Limb (tissue), 2 donors: ENCODE results near the gene TRAF3IP1.
"Not testable (repeated sequence)": the region's sequence is repeated elsewhere in the genome, so short reads cannot be mapped to it uniquely, and the experiment has no call there.

Experiments
- DNase-seq, 2 donors: peaks; one replicate each; pipeline ENCODE4 v3.0.0-alpha.2; 2016; ENCODE audit errors: extremely low spot score in 2 of 2

The TRAF3IP1 gene

DNA sequence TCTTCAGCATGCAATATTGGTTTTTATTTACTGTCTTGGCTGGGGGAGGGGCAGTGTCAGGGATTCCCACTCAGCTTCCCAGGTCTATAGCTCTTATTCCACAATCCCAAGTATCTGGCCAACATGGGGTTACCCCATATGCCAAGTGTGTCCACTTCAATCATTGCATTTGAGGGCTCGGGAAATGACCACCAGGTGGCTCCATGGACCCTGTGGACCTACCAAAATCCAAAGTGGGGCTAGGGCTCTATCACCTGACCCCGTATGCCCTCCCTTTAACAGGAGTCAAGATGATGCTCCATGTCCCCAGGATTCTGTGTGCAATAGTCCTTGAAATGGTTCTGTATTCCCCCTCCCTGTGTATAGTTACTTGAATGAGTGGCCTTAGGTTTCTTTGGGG lies 12.1 kb upstream of the TRAF3IP1 start:
- no peak for DNase-seq

DNA sequence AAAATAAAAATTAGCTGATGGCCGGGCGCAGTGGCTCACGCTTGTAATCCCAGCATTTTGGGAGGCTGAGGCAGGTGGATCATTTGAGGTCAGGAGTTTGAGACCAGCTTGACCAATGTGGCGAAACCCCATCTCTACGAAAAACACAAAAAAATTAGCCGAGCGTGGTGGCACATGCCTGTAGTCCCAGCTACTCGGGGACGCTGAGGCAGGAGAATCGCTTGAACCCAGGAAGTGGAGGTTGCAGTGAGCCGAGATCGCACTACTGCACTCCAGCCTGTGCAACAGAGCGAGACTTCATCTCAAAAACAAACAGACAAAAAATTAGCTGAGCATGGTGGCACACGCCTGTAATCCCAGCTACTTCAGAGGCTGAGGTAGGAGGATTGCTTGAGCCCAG lies 9.6 kb upstream of the TRAF3IP1 start:
- DNase-seq = not testable (repeated sequence)

DNA sequence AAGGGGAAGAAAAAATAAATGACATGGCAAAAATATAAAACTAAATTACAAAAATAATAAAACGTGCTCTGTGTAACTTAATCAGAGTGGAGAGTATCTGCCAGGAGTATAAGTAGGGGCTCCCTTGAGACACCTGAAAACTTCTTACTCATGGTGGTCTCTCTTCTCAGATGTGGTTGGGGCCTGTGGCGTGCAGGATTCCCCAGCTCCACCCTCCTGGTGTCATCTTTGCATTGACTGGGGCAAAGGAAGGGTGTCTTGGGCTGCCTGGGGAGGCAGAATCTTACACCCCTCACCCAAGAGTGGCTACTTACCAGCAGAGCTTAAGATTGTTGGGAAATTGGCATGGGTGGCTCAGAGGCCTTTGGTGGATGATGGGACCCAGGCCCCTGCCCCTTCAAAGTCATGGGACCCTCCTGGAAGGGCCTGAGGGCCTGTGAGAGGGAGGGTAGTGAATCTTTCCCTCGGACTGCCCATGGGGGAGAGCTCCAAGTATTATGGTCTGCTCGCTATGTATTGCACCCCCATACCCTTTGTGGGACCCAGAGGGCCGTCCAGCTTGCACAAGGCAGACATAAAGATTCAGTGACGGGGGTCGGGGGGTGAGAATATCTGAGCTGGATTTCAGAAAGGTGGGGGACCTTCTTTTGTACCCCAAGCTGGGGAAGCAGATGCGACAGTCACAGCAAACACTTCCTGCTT lies 6.9 kb upstream of the TRAF3IP1 start:
- no peak for DNase-seq

DNA sequence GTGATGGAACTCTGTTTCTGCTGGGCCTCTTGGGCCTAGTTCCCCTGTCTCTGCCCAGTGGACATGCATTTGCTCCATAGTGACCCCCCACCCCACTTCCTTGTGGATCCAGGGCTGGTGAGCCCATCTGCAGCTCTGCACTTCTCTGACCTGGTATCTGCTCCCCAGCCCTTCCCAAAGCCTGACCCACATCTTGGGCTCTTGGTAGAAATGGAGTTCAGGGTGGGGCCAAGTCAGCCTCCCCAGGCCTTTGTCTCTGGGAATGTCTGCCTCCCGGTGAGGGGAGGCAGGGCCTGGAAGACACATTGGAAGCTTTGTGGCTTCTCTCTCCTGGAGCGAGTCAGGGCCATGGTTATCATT lies 6.3 kb upstream of the TRAF3IP1 start:
- no peak for DNase-seq

DNA sequence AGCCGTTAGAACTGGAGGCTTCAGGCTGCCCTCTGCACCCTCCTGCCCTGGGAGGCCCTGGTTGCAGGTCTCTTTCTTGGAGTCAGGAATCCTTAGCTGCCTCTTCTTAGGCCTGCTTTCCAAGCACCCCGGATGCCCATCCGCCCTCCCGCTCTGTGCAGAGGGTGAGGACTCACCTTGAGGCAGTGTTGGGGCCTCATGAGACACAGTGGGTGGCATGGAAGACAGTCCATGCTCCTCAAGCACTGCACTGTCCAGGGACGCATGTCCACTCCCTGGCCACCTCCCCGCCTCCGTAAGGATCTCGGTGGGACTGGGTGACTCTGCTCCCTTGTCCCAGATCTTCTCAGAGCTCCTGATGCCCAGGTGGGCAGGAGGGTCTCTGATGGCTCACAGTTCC lies 5.7 kb upstream of the TRAF3IP1 start:
- no peak for DNase-seq

DNA sequence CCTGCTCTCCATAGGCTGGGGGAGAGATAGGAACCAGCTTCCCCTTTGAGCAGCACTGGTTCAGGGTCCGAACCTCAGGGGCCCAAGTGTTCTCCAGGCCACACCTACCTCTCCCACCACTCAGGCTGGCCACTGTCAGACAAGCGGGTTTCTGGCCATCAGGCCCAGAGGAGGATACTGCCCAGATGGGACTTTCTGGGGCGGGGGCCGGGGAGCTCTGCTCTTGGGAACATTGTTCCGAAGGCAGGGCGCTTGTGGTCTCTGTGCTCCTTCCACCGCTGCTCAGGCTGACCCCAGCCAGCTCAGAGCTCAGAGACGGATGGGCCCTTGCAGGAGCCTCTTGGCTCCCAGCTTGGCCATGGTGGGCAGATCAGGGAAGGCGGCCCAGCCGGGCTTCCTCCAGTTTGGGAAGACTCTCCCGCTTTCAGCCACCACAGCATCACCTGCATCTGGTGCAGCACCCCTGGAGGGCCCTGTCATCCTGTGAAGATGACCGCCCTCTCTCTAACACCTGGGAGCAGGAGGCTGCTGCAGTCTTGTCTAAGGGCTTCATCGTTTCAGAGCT lies 5.2 kb upstream of the TRAF3IP1 start:
- DNase-seq = no peak

DNA sequence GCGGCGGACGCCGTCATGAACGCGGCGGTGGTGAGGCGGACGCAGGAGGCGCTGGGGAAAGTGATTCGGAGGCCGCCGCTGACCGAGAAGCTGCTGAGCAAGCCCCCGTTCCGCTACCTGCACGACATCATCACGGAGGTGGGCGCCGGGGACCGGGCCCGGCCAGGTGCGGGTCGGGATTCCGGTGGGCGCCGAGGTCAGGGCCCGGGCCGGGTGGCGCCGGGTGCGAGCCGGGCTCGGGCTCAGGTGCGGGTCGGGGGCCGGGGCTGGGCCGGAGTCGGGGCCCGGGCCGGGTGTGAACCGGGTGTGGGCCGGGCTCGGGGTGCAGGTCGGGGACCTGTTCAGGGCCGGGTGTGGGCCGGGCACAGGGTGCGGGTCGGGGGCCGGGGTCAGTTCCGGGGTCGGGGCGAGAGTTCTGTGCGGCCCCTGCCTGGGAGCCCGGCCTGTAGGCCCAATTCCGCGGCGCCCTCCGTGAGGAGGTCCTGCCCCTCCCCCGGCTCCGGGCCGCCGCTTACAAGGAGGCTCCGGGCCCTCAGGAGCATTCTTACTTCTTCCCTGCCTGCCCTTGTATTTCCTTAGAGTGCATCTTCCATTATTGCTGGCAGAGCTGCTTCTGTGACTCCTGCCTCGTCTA lies 447 bp downstream of the TRAF3IP1 start:
- no peak for DNase-seq

DNA sequence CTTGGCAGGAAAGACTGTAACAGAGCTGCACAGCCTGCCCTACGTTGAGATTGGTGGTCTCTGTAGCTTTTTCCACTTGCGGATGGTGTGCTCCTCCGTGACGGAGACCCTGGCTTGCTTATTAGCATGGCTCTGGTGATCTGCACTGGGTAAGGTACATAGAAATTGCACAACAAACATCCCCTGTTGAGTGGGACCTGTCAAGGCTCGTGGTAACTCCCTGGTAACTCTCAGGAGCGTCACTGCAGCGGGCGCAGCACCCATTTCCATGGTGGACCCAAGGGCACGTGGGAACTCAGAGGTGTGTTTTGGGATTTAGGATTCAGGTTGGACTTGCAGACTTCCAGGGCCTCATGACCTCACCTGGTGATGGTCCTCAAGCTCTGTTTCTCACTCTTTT lies 1.1 kb downstream of the TRAF3IP1 start:
- DNase-seq = no peak

DNA sequence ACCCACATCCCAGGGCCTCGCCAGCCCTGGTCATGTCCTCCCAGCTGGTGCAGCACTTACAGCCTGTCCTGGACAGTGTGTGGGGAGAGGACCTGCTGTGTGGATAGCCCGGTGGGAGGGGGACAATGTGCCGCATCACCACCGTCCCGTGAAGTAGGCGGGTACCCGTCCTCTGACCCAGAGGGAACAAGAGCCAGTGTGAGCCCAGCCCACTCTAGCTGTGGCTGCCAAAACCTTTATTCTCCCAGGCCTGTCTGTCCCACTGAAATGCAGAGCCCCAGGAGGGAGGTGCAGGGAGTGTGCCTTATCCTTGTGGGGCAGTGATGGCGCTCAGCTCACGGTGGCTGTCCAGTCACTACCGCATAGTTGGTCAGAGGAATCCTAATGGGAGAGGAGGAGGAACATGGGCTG lies 1.7 kb downstream of the TRAF3IP1 start:
- no peak for DNase-seq

DNA sequence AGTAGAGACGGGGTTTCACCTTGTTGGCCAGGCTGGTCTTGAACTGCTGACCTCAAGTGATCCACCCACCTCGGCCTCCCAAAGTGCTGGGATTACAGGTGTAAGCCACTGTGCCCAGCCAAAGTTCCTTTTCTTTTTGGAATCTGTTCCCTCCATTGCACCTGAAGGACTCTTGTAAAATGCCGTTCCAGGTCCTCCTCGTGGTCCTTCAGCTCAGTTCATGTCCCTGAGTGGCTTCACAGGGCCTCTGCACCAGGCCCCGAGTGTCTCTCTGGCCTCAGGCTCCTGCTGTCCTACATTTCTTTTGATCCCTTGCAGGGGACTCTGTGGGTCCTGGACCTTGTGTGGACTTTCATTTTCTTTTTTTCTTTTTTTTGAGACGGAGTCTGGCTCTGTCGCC lies 3.9 kb downstream of the TRAF3IP1 start:
- not testable (repeated sequence) for DNase-seq

DNA sequence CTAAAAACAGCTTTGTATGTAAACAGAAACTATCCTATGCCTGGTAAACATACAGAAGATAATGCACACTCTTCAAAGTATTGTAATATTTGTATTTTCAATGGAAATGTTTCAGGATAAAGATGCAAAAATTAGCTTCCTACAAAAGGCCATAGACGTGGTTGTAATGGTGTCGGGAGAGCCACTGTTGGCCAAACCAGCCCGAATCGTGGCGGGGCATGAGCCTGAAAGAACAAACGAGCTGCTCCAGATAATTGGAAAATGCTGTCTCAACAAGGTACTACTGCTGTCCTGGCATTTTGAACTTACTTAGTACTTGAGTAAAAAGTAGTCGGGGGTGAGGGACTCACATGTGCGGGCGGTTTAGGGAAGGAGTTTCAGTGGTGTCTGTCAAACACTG lies 5.4 kb downstream of the TRAF3IP1 start:
- no peak for DNase-seq

DNA sequence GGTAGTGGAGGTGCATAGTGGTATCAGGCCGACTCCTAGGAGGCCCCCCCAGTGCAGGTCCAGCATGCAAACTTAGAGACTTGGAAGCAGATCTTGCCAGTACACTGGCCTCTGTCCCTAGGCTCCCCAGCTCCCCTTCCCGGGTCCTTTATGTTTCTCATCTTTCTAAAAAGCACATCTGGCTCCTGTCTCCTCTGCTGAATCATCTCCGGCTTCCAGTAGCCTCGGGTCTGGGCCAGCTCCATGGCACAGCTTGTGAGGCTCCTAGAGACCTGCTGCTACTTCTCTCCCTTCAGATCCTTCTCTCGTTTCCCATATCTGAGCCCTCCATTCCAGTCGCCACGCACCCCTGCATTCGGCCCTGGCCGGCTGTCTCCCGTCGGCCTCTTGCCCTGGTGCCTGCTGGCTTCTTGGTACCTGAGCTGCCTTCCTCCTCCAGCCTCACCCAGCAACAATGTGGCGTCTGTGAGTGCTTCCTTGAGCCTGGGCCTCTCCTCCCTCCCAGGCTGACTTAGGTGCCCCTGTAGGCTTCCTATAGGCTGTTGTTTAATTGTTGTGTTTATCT lies 6.6 kb downstream of the TRAF3IP1 start:
- DNase-seq = no peak

DNA sequence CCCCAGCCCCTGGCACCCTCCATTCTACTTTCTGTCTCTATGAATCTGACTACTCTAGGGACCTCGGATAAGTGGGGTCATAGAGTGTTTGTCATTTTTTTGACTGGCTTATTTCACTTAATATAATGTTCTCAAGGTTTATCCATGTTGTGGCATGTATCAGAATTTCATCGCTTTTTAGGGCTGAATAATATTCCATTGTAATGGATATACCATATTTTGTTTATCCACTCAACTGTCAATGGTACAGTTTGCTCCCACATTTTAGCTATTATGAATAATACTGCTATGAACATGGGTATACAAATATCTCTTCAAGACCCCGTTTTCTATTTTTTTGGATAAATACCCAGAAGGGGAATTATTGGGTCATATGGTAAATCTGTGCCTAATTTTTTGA lies 7.4 kb downstream of the TRAF3IP1 start:
- no peak for DNase-seq

DNA sequence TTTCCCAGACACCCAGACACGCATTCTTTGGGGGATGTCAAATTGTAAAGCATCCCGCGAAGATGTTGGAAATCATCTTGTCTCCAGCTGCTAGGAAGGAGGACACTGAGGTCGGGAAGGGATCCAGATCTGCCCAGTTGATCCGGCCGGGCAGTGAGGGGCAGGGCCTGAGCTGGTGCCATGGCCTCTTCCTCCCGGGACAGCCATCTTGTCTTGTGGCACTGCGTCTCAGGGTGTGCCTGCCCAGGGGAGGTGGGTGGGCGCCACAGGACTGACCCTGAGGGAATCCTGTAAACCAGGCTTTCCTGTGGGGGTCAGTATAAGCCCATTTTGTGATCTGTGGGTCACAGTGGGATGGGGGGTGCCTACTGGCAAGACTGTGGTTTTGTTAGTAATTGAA lies 10.1 kb downstream of the TRAF3IP1 start:
- no peak for DNase-seq

DNA sequence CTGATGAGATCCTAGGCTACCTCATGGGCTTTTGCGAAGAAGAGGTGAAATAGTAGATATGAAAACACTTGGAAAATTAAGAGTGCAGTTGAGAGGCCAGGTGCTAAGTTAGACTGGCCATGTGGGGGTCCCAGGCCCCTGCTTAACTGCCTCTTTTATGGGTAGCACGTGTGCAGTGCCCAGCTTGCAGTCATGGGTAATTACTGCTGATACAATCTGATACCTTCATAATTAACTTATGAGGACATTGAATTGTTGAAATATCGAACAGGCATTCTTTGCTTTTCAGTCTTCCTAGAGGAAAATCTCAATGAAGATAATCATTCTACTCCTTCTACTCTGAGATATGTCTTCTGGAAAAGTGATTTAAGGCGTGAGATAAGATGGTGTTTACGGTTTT lies 11.6 kb downstream of the TRAF3IP1 start:
- no peak for DNase-seq

DNA sequence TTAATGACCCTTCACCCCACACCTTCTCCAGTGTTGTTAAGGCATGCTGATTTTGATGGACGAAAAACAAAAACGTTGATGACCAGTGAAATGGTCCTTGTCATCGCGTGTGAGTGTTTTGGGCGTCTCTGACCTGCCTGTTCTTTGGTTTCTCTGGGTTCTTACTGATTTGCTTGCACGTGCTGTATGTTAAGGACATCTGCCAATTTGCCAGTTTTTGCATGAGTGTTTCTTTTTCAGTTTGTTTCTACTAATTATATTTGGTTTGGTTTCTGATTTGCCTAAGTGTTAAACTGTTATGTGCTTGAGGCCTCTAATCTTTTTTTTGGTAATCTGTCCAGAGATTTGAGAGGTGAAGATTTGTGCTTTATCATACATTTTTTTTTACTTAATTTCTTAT lies 14.6 kb downstream of the TRAF3IP1 start:
- DNase-seq = no peak

DNA sequence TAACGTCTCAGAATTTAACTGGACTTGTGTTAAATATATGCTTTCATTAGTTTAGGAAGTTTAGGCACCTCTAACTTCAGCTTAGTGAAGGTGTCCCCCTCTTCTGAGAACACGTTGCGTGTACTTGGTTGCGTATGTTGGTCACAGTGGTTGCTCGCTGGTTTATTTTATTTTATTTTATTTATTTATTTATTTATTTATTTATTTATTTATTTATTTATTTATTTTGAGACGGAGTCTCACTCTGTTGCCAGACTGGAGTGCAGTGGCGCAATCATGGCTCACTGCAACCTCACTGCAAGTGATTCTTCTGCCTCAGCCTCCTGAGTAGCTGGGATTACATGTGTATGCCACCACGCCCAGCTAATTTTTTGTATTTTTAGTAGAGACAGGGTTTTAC lies 15.3 kb downstream of the TRAF3IP1 start:
- DNase-seq = not testable (repeated sequence)

DNA sequence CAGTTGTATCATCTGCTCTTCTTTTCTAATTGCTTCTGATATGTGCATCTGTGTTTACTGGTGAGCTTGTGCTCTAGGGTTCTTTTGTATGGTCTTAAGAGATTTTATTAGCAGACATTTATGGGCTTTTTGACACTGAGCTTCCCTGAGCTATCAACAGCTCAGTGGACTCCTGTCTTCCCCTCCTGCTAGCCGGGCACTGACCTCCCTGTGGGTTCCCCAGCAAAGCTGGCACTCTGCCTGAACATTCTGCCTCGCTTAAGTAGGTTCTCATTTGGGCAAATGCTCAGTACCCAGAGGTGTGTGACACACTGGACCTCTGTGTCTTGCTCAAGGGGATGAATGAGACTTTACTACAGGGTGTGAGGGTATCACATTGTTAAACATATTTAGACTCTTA lies 15.8 kb downstream of the TRAF3IP1 start:
- no peak for DNase-seq

DNA sequence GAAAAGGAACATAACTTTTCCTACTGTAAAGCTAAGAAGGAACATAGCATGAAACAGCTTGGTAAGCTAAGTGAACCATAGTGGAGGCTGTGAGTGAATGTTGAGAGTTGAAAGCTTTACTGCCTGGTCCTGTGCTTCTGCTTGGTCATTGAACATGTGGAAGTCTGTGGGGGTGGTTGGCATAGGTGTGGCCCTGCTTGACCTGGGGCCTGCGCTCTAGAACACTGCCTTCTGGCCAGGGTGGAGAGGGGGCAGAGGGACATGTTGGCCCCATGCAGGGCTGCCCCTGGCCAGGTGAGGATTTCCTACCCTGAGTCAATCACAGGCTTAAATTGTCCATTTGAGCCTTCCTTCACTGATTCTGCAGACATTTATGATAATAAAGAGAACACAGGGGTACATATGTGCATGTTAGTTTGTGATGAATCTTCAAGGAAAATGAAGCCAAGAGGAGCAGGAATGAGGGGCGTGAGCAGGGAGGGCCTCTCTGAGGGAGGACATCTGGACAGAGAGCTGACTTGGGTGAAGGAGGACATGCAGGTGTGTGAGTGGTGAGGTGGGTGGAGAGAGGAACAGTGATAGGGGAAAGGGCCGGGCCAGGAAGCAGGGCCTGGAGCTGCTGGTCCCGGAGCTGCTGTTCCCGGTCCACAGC lies 16.6 kb downstream of the TRAF3IP1 start:
- no peak for DNase-seq

DNA sequence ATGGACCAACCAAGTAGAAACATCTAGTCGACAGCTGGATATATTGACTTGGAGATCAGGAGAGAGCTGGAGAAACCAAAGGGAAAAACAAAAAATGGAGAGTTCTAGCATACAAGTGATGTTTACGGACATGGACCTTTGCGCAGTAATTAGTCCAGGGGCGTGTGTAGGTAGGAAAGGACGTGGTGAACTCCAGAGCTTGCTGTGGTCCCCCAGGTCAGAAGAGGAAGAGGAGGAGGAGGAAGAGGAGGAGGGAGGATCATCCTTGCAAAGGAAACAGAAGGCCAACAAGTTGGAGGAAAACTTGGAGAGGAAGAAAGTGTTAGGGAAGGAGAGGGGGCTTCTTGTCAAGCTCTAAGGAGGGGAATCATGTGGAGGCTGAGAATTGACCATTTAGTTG lies 17.5 kb downstream of the TRAF3IP1 start:
- no peak for DNase-seq

DNA sequence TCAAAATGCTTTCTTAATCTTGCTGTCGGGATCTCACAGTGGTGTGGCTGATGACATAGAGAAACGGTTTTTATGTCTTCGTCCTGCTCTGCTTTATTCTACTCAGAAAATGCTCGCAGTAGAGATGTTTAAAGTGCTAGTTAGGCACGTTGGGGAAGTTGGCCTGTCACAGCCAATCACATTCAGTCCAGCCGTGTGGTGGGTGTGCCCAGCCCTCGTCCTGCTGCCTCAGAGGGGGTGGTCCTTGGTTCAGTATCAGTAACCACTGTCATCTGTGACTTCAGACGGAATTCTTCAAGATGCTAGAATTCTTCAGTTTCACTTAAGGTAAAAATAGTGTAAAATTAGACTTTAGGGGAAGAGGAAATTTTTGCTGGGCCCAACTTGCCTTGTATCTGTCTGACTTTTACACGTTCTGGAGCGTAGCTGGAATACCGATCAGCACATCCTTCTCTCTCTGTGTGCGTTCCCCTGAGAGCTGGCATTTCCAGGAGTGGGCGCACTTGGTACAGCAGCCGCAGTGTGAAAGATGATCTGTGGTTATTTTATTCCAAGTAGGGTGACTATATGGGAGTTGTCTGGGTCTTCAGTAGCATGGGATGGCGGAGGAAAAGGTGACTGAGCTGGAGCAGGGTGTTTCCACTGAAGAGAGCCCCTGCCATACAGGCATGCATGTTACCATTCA lies 18.5 kb downstream of the TRAF3IP1 start:
- DNase-seq = no peak

DNA sequence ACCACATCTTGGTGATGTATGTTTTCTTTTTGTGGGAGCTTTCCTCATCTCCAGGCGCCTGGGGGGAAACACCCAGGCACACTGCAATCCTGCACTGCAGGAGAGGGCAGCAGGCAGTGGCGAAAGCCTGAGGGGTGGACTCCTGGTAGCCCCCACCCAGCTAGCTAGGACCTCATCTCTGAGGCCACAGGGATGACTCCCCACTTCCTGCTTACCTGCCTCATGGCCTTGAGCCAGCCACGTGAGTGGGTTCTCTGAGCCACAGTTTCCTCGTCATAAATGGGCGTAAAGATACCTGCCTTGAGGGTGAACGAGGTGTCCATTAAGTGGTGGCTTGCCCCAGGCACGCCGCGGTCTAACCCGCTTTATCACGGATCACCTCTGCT lies 19.1 kb downstream of the TRAF3IP1 start:
- no peak for DNase-seq
